ENCODE results near the gene ARPP21. TPM values are rescaled to one million over a fixed set of nuclear protein-coding genes. Genes with fewer than 3 reads are reported as not detected.

Gene ARPP21
- polyA plus RNA-seq, 1 of the 3 experiments (the other 2 are of a cell fraction) = 1.6 TPM

- ChIA-PET POLR2A (interaction anchor here (1.0 to 1.2 kb wide), 2 partner anchors 16 to 120 kb away, joined by 3 to 4 read pairs; no protein-coding TSS in a partner anchor), CTCF (interaction anchor here (1.5 to 3.3 kb wide), 2 partner anchors 12 to 911 kb away, joined by 3 to 11 read pairs; no protein-coding TSS in a partner anchor)
Measured at GRCh38 chr3:35789042-35789831, 149.9 kb downstream of the ARPP21 start.

GRCh38 chr3:35790764-35791163, 151.4 kb downstream of the ARPP21 start:
- H3K27me3 ChIP-seq (ENCODE audit: insufficient read depth) = no peaks in the 10 kb centered on the region
- no peaks in the 10 kb centered on the region for H3F3A ChIP-seq (replicated peaks; ENCODE audit: insufficient read depth)
- peak overlapping the region in 1 of 2 experiments; percentile 34; a peak in 1 of 4 replicates for H3K27ac ChIP-seq (ENCODE audit: low read depth in 2 of 2, low read length in 1 of 2)
- CTCF ChIA-PET = no interaction called here
- POLR2A ChIA-PET = no interaction called here
- TF ChIP-seq FOSL2 (IDR thresholded peaks at IDR 0.05; ENCODE audit: borderline replicate concordance, low read depth) = no peak
- no peak for TF ChIP-seq EP300 (IDR thresholded peaks at IDR 0.05; ENCODE audit: borderline replicate concordance in 1 of 2, low read depth in 1 of 2, low read length in 1 of 2)
- no peak for TF ChIP-seq GABPA (IDR thresholded peaks at IDR 0.05; ENCODE audit: low read depth)
- TF ChIP-seq RCOR1 (IDR thresholded peaks at IDR 0.05; ENCODE audit: low read length) = no peak
- no peak for TF ChIP-seq YY1 (IDR thresholded peaks at IDR 0.05; ENCODE audit: low read depth)
- 69% methylated on average over 1 of the region's 1 CpG for WGBS (ENCODE audit: low lambda C conversion rate)
- H4K20me1 ChIP-seq (ENCODE audit: insufficient read depth) = no peaks in the 10 kb centered on the region
- no peaks in the 10 kb centered on the region for H3K79me2 ChIP-seq (ENCODE audit: insufficient read depth)
- no peaks in the 10 kb centered on the region for H3K36me3 ChIP-seq (replicated peaks in 1 of 2; ENCODE audit: control insufficient read depth in 1 of 2, insufficient read depth in 2 of 2, low read length in 1 of 2)
- no peaks in the 10 kb centered on the region for H3K9me2 ChIP-seq
- no peak overlapping the region for H3K9ac ChIP-seq
- DNase-seq = no peak
- no peaks in the 10 kb centered on the region for H3K9me3 ChIP-seq
- H2AFZ ChIP-seq (ENCODE audit: low read depth) = no peak overlapping the region
- no peak overlapping the region for H3K4me3 ChIP-seq (ENCODE audit: low read depth in 2 of 2, low read length in 1 of 2)
- H3K4me2 ChIP-seq = no peak overlapping the region
- H3K4me1 ChIP-seq (ENCODE audit: control insufficient read depth in 1 of 2, insufficient read depth in 2 of 2, low read depth in 1 of 2, low read length in 1 of 2) = peaks cover 0 to 13% of the 10 kb centered on the region in 2 experiments; a peak in 2 of 4 replicates

More at GRCh38 chr3:35789042-35789831, 149.9 kb downstream of the ARPP21 start:
- Histone ChIP-seq H3K9me2 (no peaks in the 10 kb centered on the region), H4K20me1 (ENCODE audit: insufficient read depth) (no peaks in the 10 kb centered on the region), H3K4me2 (no peak overlapping the region), H2AFZ (ENCODE audit: low read depth) (no peak overlapping the region), H3K4me1 (ENCODE audit: control insufficient read depth in 1 of 2, insufficient read depth in 2 of 2, low read depth in 1 of 2, low read length in 1 of 2) (peaks cover 0 to 13% of the 10 kb centered on the region in 2 experiments; a peak in 2 of 4 replicates), H3K9me3 (no peaks in the 10 kb centered on the region), H3K36me3 (replicated peaks in 1 of 2; ENCODE audit: control insufficient read depth in 1 of 2, insufficient read depth in 2 of 2, low read length in 1 of 2) (no peaks in the 10 kb centered on the region), H3K9ac (no peak overlapping the region), H3K4me3 (ENCODE audit: low read depth in 2 of 2, low read length in 1 of 2) (no peak overlapping the region), H3K27ac (ENCODE audit: low read depth in 2 of 2, low read length in 1 of 2) (peak overlapping the region in 1 of 2 experiments; percentile 90; a peak in 2 of 4 replicates), H3K79me2 (ENCODE audit: insufficient read depth) (no peaks in the 10 kb centered on the region), H3K27me3 (ENCODE audit: insufficient read depth) (no peaks in the 10 kb centered on the region), H3F3A (replicated peaks; ENCODE audit: insufficient read depth) (no peaks in the 10 kb centered on the region)
- peak; percentile 30 for DNase-seq
- WGBS (ENCODE audit: low lambda C conversion rate) = 44% methylated on average over 4 of the region's 4 CpGs
- TF ChIP-seq EP300 (IDR thresholded peaks at IDR 0.05; ENCODE audit: borderline replicate concordance in 1 of 2, low read depth in 1 of 2, low read length in 1 of 2) (peak in 1 of 2 experiments; percentile 78; a peak in 1 of 4 replicates), ELF1 (IDR thresholded peaks at IDR 0.05) (no peak), RCOR1 (IDR thresholded peaks at IDR 0.05; ENCODE audit: low read length) (peak; percentile 44), GABPA (IDR thresholded peaks at IDR 0.05; ENCODE audit: low read depth) (no peak), FOSL2 (IDR thresholded peaks at IDR 0.05; ENCODE audit: borderline replicate concordance, low read depth) (no peak), RAD21 (IDR thresholded peaks at IDR 0.05; ENCODE audit: low read length) (peak; percentile 30), CHD2 (IDR thresholded peaks at IDR 0.05; ENCODE audit: low read length, partially characterized antibody) (peak; percentile 38), GATA2 (CRISPR knock-in tag; IDR thresholded peaks at IDR 0.05) (peak; percentile 57; the same call in 1 of the 2 replicates), USF1 (IDR thresholded peaks at IDR 0.05; ENCODE audit: borderline replicate concordance, low read depth) (no peak)

Data from SK-N-SH (cell line).